Omental fat pad (tissue), 4 donors: ENCODE results near the gene ZNF491. TPM values are rescaled to one million over a fixed set of nuclear protein-coding genes. Genes with fewer than 3 reads are reported as not detected.
"Not testable (repeated sequence)": the region's sequence is repeated elsewhere in the genome, so short reads cannot be mapped to it uniquely, and the experiment has no call there.

Experiments
- ATAC-seq: fragments of 150-250 bp; one replicate; pipeline ENCODE4 v1.9.1; 2016; ENCODE audit warnings: mild to moderate bottlenecking, moderate library complexity; ENCODE audit not compliant: low FRiP score
- DNase-seq: peaks from one replicate; pipeline ENCODE4 v3.0.0-alpha.2; 2019; ENCODE audit warnings: low spot score
- CTCF ChIP-seq, 3 donors: fragments of 450-650 bp; IDR thresholded peaks; one replicate each; pipeline ENCODE4 v1.5.1; 2016 to 2017; ENCODE audit warnings: antibody characterized with exemption in 3 of 3, mild to moderate bottlenecking in 3 of 3, moderate library complexity in 2 of 3
- total RNA-seq, 4 donors: library from RNA; depleted of rRNA; stranded (reverse); fragments of >200 nt; gene quantifications; one replicate each; pipeline ENCODE4 v1.1.0, GENCODE V29; 2016

ZNF491 gene
- total RNA-seq, 4 donors from 2014 or later = 0.36 to 3.9 (median 0.76) TPM

- ATAC-seq (no peak), DNase-seq (no peak)
- TF ChIP-seq CTCF (IDR thresholded peaks at IDR 0.05) = no peak
Measured at GRCh38 chr19:11832253-11832912, 34.1 kb downstream of the ZNF491 start.

DNA sequence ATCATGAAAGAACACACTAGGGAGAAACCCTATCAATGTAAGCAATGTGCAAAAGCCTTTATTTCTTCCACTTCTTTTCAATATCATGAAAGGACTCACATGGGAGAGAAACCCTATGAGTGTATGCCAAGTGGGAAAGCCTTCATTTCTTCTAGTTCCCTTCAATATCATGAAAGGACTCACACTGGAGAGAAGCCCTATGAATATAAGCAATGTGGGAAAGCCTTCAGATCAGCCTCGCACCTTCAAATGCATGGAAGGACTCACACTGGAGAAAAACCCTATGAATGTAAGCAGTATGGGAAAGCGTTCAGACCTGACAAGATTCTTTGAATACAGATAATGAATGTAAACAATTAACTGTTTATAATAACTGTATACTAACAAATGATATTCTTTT, 35.2 kb downstream of the ZNF491 start:
- no peak for ATAC-seq
- TF ChIP-seq CTCF (IDR thresholded peaks at IDR 0.05) = no peak
- DNase-seq = no peak

GRCh38 chr19:11835626-11836066, 37.3 kb downstream of the ZNF491 start:
- not testable (repeated sequence) for DNase-seq, ATAC-seq

DNA sequence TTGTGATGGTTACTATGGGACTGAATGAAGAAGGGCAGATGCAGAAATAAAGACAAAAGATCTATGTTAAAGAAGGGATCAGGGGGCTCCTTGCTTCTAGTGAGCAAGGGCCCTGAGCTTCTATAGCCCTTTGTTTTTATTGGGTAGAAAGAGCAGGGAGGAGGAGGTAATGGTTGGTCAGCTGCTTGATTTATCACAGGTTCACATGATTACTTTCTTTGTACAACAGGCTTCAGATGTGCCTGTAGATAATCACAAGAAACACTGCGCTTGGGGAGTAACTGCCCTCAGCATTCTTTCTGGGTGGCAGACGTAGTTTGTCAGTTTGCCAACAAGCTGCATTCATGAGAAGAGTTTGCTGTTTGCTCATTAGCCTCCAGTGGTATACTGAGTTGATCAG, 45.4 kb downstream of the ZNF491 start:
- DNase-seq = no peak
- no peak for TF ChIP-seq CTCF (IDR thresholded peaks at IDR 0.05)
- no peak for ATAC-seq

DNA sequence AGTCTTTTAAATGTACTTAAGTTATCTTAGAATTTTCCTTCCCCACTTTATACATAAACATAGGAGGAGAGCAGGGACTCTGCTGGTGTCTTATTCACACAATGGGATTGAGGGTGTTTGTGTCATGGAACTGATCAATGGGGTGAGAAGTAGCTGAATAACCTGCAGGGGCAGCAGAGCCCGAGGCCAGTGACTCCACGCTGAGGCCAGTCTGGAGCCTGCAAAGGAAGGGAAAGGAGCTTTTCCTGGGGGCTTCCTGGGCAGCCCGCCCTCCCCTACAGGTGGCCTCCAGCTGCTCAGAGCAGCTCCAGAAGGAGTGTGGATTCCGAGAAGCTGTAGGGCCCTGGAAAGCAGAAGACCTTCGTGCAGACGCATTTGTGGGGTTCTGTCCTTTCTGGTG, 49.3 kb downstream of the ZNF491 start:
- not testable (repeated sequence) for DNase-seq, ATAC-seq

GRCh38 chr19:11848200-11848593, 49.9 kb downstream of the ZNF491 start:
- ATAC-seq (no peak), DNase-seq (no peak)
- TF ChIP-seq CTCF (IDR thresholded peaks at IDR 0.05) = no peak

DNA sequence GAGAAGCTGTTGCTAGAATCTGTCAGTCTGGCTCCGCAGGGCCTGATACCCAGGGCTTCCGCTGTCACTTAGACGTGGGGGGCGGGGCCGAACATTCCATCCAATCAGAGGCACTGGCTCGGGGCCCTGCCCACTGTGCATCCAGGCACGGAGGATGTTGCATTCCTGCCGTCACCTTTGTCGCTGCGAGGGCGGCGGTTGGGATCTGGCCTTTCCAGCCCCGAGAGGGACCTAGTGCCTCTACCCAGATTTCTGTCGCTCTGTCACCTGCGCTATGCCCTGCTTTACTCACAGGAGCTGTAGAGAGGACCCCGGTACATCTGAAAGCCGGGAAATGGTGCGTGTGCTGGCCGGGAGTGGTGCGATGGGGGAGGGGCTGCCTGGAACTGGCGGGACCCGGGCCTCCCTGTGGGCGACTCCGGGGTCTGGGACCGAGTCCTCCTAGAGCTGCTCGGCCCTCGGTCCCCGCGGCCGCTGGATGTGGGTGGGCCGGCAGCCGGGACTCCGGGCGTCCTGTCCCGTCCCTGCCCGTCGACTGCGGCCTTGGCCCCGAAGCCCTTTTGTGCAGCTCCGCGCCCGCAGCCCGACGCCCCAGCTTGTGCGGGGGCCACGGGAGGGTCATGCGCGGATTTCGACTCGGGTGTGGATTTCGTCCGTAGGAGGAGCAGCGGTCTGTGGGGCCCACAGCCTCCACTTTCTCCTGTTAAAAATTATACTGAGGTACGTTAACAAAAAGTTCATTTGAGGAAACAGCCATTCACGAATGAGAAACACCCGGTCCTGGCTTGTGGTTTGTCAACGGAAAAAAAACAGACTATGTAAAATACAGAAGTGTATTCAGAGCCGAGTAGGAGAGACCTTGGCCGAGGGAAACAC, 50.5 kb downstream of the ZNF491 start, which contains the start of gene ZNF439:
TSS of gene ZNF439 (plus strand) at position 133 of the 876 bp plus-strand sequence. CDS start at position 275, 142 bp downstream.
- ATAC-seq = peak; percentile 90
- DNase-seq = peak; percentile 86
- no peak for TF ChIP-seq CTCF (IDR thresholded peaks at IDR 0.05)

GRCh38 chr19:11850289-11850688, 52.0 kb downstream of the ZNF491 start:
- not testable (repeated sequence) for ATAC-seq, DNase-seq
